Sigmoid colon (tissue), 7 donors: Measurements from ENCODE around the gene PDE6C. TPM values are rescaled to one million over a fixed set of nuclear protein-coding genes. Genes with fewer than 3 reads are reported as not detected.

Experiments
- DNase-seq: peaks from one replicate; pipeline ENCODE4 v3.0.0-alpha.2; 2019
- H3K27ac ChIP-seq, 4 donors: fragments of 200-600 bp; sonication (generic); one replicate each; pipeline ENCODE4 v1.5.1; 2016 to 2019; ENCODE audit warnings: mild to moderate bottlenecking in 1 of 4
- H3K27me3 ChIP-seq, 3 donors: fragments of 200-600 bp; sonication (generic); one replicate each; pipeline ENCODE4 v1.5.1; 2019; ENCODE audit warnings: mild to moderate bottlenecking in 1 of 3
- H3K36me3 ChIP-seq, 4 donors: fragments of 200-600 bp; sonication (generic); one replicate each; pipeline ENCODE4 v1.5.1; 2016 to 2019
- H3K4me1 ChIP-seq, 4 donors: fragments of 200-600 bp; sonication (generic); one replicate each; pipeline ENCODE4 v1.5.1; 2017 to 2019
- H3K4me3 ChIP-seq, 4 donors: fragments of 200-600 bp; sonication (generic); one replicate each; pipeline ENCODE4 v1.5.1; 2017 to 2019; ENCODE audit warnings: mild to moderate bottlenecking in 2 of 4, moderate library complexity in 1 of 4
- H3K9me3 ChIP-seq, 4 donors: fragments of 200-600 bp in 3 of 4; sonication (generic) in 3 of 4; one replicate each; pipeline versions ENCODE4 v1.5.1 to v1.6.1; 2013 to 2019
- CTCF ChIP-seq, 4 experiments: fragments of 450-650 bp in 3 of 4; fragments of 200-600 bp in 1 of 4; IDR thresholded peaks; one replicate each; pipeline ENCODE4 v1.5.1; 2016 to 2019; ENCODE audit warnings: antibody characterized with exemption in 4 of 4, mild to moderate bottlenecking in 3 of 4, moderate library complexity in 2 of 4
- EP300 ChIP-seq, 4 donors: sonication (generic); formaldehyde crosslinking; IDR thresholded peaks; one replicate each; pipeline ENCODE4 v1.6.1; 2017; ENCODE audit warnings: antibody characterized with exemption in 4 of 4
- POLR2A ChIP-seq, 2 donors: fragments of 450-650 bp; IDR thresholded peaks; one replicate each; pipeline ENCODE4 v1.6.1; 2016; ENCODE audit warnings: antibody characterized with exemption in 2 of 2, mild to moderate bottlenecking in 2 of 2, moderate library complexity in 2 of 2
- POLR2AphosphoS5 ChIP-seq, 4 donors: sonication (generic); formaldehyde crosslinking; IDR thresholded peaks; one replicate each; pipeline ENCODE4 v1.6.1; 2017; ENCODE audit warnings: antibody characterized with exemption in 4 of 4
- WGBS, 2 donors: extraction: QIAGEN DNeasy Blood & Tissue Kit; methylation state at CpG; one replicate each; pipeline ENCODE4 v1.1.7; 2013; 5-methylcytosine and 5-hydroxymethylcytosine counted together
- intact Hi-C: fragments of 100-400 bp; cut with DNase I; formaldehyde crosslinking; loops from one replicate; pipeline ENCODE4 v1.15.1; 2023
- polyA plus RNA-seq, 3 donors: library from polyadenylated mRNA; stranded (reverse); fragments of 200-250 nt; gene quantifications; one replicate each; pipeline ENCODE4 v1.2.3, GENCODE V29; 2013
- total RNA-seq, 4 donors: library from RNA; depleted of rRNA; stranded (reverse); fragments of >200 nt; gene quantifications; one replicate each; pipeline ENCODE4 v1.1.0, GENCODE V29; 2016
- donor health status: healthy with polysubstance abuse.
- donor health status: Bipolar disorder and iron deficiency.
- donor health status: healthy.

PDE6C gene
- total and polyA plus RNA-seq, 7 donors = not detected

GRCh38 chr10:93608421-93608820, 3.9 kb upstream of the PDE6C start:
- H3K4me3 ChIP-seq = no peak overlapping the region
- intact Hi-C loops = no loop called here
- peaks cover 0 to 18% (median 6%) of the 10 kb centered on the region in 3 donors for H3K27me3 ChIP-seq
- TF ChIP-seq CTCF (IDR thresholded peaks at IDR 0.05) = no peak
- TF ChIP-seq POLR2AphosphoS5 (IDR thresholded peaks at IDR 0.05) = no peak
- TF ChIP-seq POLR2A (IDR thresholded peaks at IDR 0.05) = no peak
- no peak for TF ChIP-seq EP300 (IDR thresholded peaks at IDR 0.05)
- H3K27ac ChIP-seq = no peak overlapping the region
- no peaks in the 10 kb centered on the region for H3K9me3 ChIP-seq
- 86 to 90% methylated on average over 3 of the region's 3 CpGs for WGBS, 2 donors
- DNase-seq = no peak
- no peaks in the 10 kb centered on the region for H3K4me1 ChIP-seq
- no peaks in the 10 kb centered on the region for H3K36me3 ChIP-seq

GRCh38 chr10:93613126-93613525, 789 bp downstream of the PDE6C start:
- intact Hi-C loops = no loop called here
- no peak for DNase-seq
- no peak overlapping the region for H3K27ac ChIP-seq
- H3K9me3 ChIP-seq = no peaks in the 10 kb centered on the region
- no peaks in the 10 kb centered on the region for H3K4me1 ChIP-seq
- whole genome bisulfite sequencing, 2 donors = 84 to 85% methylated on average over 3 of the region's 3 CpGs
- no peak overlapping the region for H3K4me3 ChIP-seq
- no peaks in the 10 kb centered on the region for H3K36me3 ChIP-seq
- no peak for TF ChIP-seq POLR2AphosphoS5 (IDR thresholded peaks at IDR 0.05)
- no peak for TF ChIP-seq POLR2A (IDR thresholded peaks at IDR 0.05)
- no peak for TF ChIP-seq CTCF (IDR thresholded peaks at IDR 0.05)
- no peak for TF ChIP-seq EP300 (IDR thresholded peaks at IDR 0.05)
- no peaks in the 10 kb centered on the region for H3K27me3 ChIP-seq

GRCh38 chr10:93614101-93614825, 1.9 kb downstream of the PDE6C start:
- Histone ChIP-seq H3K4me3 (no peak overlapping the region), H3K36me3 (no peaks in the 10 kb centered on the region), H3K27me3 (no peaks in the 10 kb centered on the region), H3K4me1 (no peaks in the 10 kb centered on the region), H3K9me3 (no peaks in the 10 kb centered on the region), H3K27ac (no peak overlapping the region)
- 78 to 86% methylated on average over 7 of the region's 7 CpGs for WGBS, 2 donors
- no peak for TF ChIP-seq POLR2A (IDR thresholded peaks at IDR 0.05)
- TF ChIP-seq CTCF (IDR thresholded peaks at IDR 0.05) = no peak
- no peak for TF ChIP-seq POLR2AphosphoS5 (IDR thresholded peaks at IDR 0.05)
- TF ChIP-seq EP300 (IDR thresholded peaks at IDR 0.05) = no peak
- no peak for DNase-seq
- intact Hi-C loops = no loop called here

GRCh38 chr10:93615576-93616235, 3.4 kb downstream of the PDE6C start:
- TF ChIP-seq POLR2A (IDR thresholded peaks at IDR 0.05) = no peak
- TF ChIP-seq EP300 (IDR thresholded peaks at IDR 0.05) = no peak
- TF ChIP-seq CTCF (IDR thresholded peaks at IDR 0.05) = no peak
- TF ChIP-seq POLR2AphosphoS5 (IDR thresholded peaks at IDR 0.05) = no peak
- no peaks in the 10 kb centered on the region for H3K4me1 ChIP-seq
- intact Hi-C loops = no loop called here
- no peaks in the 10 kb centered on the region for H3K27me3 ChIP-seq
- no peaks in the 10 kb centered on the region for H3K36me3 ChIP-seq
- H3K27ac ChIP-seq = no peak overlapping the region
- DNase-seq = no peak
- H3K9me3 ChIP-seq = no peaks in the 10 kb centered on the region
- WGBS, 2 donors = 53 to 81% methylated on average over 9 of the region's 9 CpGs
- no peak overlapping the region for H3K4me3 ChIP-seq
